ENCODE measurements around the gene ADGRA1. TPM values are rescaled to one million over a fixed set of nuclear protein-coding genes. Genes with fewer than 3 reads are reported as not detected.

The ADGRA1 gene
- total and polyA plus RNA-seq, 10 of the 15 experiments (the other 5 are each of a cell fraction or from before 2014, with no cell fraction given) = not detected

DNA sequence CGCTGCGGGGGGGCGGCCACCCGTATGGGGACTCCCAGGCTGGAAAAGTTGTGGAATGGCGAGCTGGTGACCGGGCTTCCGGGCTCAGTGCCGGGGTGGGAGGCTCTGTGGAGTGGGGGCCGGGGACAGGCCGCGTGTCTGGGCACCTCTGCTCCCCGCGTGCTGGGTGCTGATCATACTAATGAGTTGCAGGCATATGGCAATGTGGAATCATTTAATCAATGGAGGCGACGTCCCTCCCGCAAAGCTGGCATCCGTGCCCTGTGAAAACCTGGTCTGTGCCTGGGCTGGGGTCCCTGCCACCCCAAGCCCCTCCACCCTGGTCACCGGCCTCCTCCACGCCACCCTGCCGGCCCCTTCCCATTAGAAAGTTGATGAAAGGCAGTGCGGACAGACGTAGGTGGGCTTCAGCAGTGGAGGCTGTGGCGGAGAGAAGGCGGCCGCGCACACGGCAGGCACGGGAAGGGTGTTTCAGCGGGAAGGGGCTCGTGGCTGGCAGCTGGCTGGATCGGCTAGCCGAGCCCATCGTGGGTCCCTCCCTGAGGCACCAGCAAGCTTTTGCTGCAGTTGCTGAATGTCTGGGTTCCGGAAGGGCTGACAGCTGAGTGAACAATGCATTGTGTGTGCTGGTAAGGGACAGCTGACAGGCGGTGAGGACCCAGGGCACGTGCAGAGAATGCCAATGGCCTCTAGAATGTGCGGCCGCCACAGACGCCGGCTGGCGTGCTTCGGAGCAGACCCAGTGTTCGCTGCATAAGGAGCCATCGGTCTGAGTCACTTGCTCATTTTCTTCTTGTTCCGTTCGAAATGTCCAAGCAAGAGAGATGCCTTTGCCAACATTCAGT lies 1.5 kb downstream of the ADGRA1 start:
- 67% methylated on average over 27 of the region's 46 CpGs for WGBS (ENCODE audit: insufficient coverage, insufficient replicate concordance, low lambda C conversion rate, missing lambda C conversion rate)

GRCh38 chr10:133090101-133090500 lies 2.4 kb downstream of the ADGRA1 start:
- BruUV-seq (replicated peaks) = no TSS peak
- ChIA-PET CTCF (no interaction called here), RAD21 (ENCODE audit: unreplicated experiment) (no interaction called here)

More for the DNA sequence above, 1.5 kb downstream of the ADGRA1 start:
- Histone ChIP-seq H4K20me1 (ENCODE audit: control insufficient read depth, insufficient read depth) (no peaks in the 10 kb centered on the region), H3K27me3 (replicated peaks in 1 of 2; ENCODE audit: control insufficient read depth in 2 of 2, insufficient read depth in 2 of 2, low read length in 1 of 2) (no peaks in the 10 kb centered on the region), H3K79me2 (ENCODE audit: control insufficient read depth, insufficient read depth, low read length) (no peaks in the 10 kb centered on the region), H2AFZ (ENCODE audit: control insufficient read depth, low read depth, low read length) (no peak overlapping the region), H3K4me1 (ENCODE audit: control insufficient read depth, insufficient read depth, low read length) (no peaks in the 10 kb centered on the region), H3K36me3 (ENCODE audit: control insufficient read depth in 2 of 2, insufficient read depth in 2 of 2, low read length in 1 of 2) (no peaks in the 10 kb centered on the region), H3K27ac (ENCODE audit: control insufficient read depth, insufficient read depth) (no peak overlapping the region), H3K4me3 (no peak overlapping the region), H3K9ac (ENCODE audit: control insufficient read depth, insufficient read depth, low read length) (no peak overlapping the region), H3K4me2 (ENCODE audit: control insufficient read depth, insufficient read depth) (no peak overlapping the region), H3K9me3 (replicated peaks; ENCODE audit: control insufficient read depth, insufficient read depth, low read length) (no peaks in the 10 kb centered on the region)
- FAIRE-seq (no peak), DNase-seq (ENCODE audit: low read depth, low spot score) (no peak), ATAC-seq (no peak)
- BruUV-seq (replicated peaks) = no TSS peak
- intact Hi-C loops (cut with micrococcal nuclease; ENCODE audit: unreplicated experiment) = no loop called here
- ChIA-PET SMC1A (ENCODE audit: uncharacterized antibody, unreplicated experiment) (no interaction called here), RAD21 (ENCODE audit: unreplicated experiment) (no interaction called here), CTCF (no interaction called here), POLR2A (no interaction called here)
- TF ChIP-seq CBX3 (IDR thresholded peaks at IDR 0.05; ENCODE audit: borderline replicate concordance, low read depth) = no peak
- TF ChIP-seq CEBPB (IDR thresholded peaks at IDR 0.05; ENCODE audit: borderline replicate concordance in 1 of 2, low read depth in 2 of 2, low read length in 2 of 2) = no peak
- TF ChIP-seq MTA2 (IDR thresholded peaks at IDR 0.05; ENCODE audit: low read depth) = no peak
- TF ChIP-seq IRF5 (IDR thresholded peaks at IDR 0.05; ENCODE audit: borderline replicate concordance) = no peak
- in situ Hi-C loops (cut with MboI) = no loop called here

More at GRCh38 chr10:133090101-133090500, 2.4 kb downstream of the ADGRA1 start:
- DNase-seq (ENCODE audit: low read depth, low spot score) (no peak), ATAC-seq (no peak), FAIRE-seq (no peak)
- TF ChIP-seq SREBF2 (IDR thresholded peaks at IDR 0.05; ENCODE audit: low read length) (no peak), FOXM1 (IDR thresholded peaks at IDR 0.05; ENCODE audit: low read depth, low read length) (no peak)
- no peaks in the 10 kb centered on the region for H3K4me1 ChIP-seq (ENCODE audit: control insufficient read depth, insufficient read depth, low read length)
- no peak overlapping the region for H2AFZ ChIP-seq (ENCODE audit: control insufficient read depth, low read depth, low read length)
- in situ Hi-C loops (cut with MboI) (no loop called here), intact Hi-C loops (cut with micrococcal nuclease; ENCODE audit: unreplicated experiment) (no loop called here)
- no peaks in the 10 kb centered on the region for H3K9me3 ChIP-seq (replicated peaks; ENCODE audit: control insufficient read depth, insufficient read depth, low read length)
- no peaks in the 10 kb centered on the region for H3K79me2 ChIP-seq (ENCODE audit: control insufficient read depth, insufficient read depth, low read length)
- H3K9ac ChIP-seq (ENCODE audit: control insufficient read depth, insufficient read depth, low read length) = no peak overlapping the region
- H4K20me1 ChIP-seq (ENCODE audit: control insufficient read depth, insufficient read depth) = no peaks in the 10 kb centered on the region
- ChIA-PET POLR2A (no interaction called here), SMC1A (ENCODE audit: uncharacterized antibody, unreplicated experiment) (no interaction called here)
- H3K36me3 ChIP-seq (ENCODE audit: control insufficient read depth in 2 of 2, insufficient read depth in 2 of 2, low read length in 1 of 2) = no peaks in the 10 kb centered on the region
- 32% methylated on average over 13 of the region's 13 CpGs for WGBS (ENCODE audit: insufficient coverage, insufficient replicate concordance, low lambda C conversion rate, missing lambda C conversion rate)
- H3K4me3 ChIP-seq = no peak overlapping the region
- no peak overlapping the region for H3K27ac ChIP-seq (ENCODE audit: control insufficient read depth, insufficient read depth)
- H3K27me3 ChIP-seq (replicated peaks in 1 of 2; ENCODE audit: control insufficient read depth in 2 of 2, insufficient read depth in 2 of 2, low read length in 1 of 2) = no peaks in the 10 kb centered on the region
- H3K4me2 ChIP-seq (ENCODE audit: control insufficient read depth, insufficient read depth) = no peak overlapping the region
